A549 (cell line): Measurements from ENCODE around the gene FOLR3. TPM values are rescaled to one million over a fixed set of nuclear protein-coding genes. Genes with fewer than 3 reads are reported as not detected.

Experiments used
- ATAC-seq, 2 experiments: fragments of 200-7000 bp in 1 of 2; fragments of >200 bp in 1 of 2; cut with Nextera tagmentation in 1 of 2; cut with Tn5 transposase in 1 of 2; 3 replicates each; pipeline versions ENCODE4 v1.8.0 to v1.9.1; 2018 to 2020; ENCODE audit warnings: mild to moderate bottlenecking in 1 of 2, moderate library complexity in 1 of 2
- CTCF ChIA-PET: fragments of 300-600 bp; sonication (Branson Sonifier 250); formaldehyde crosslinking; extraction: SDS; loops from one replicate; lab custom pipeline; 2021; ENCODE audit warnings: antibody characterized with exemption, inconsistent platforms; lab: Yijun Ruan, JAX
- POLR2A ChIA-PET: fragments of 350-600 bp; formaldehyde crosslinking; extraction: SDS; loops from one replicate; lab custom pipeline; 2021; ENCODE audit warnings: antibody characterized with exemption, inconsistent platforms; lab: Yijun Ruan, JAX
- DNase-seq, 2 experiments: peaks; one replicate each; pipeline versions ENCODE4 v3.0.0 to v3.0.0-alpha.2; 2011 to 2016; ENCODE audit warnings: low read depth in 1 of 2, low spot score in 1 of 2
- FAIRE-seq: peaks from 2 replicates; lab custom pipeline; 2011; peaks lifted over from hg19 to GRCh38; lab: Jason Lieb, UNC
- H3K27ac ChIP-seq, 2 experiments: fragments of >200 bp; sonication (Bioruptor Twin); formaldehyde crosslinking; 3 replicates each; pipeline ENCODE4 v1.5.1; 2016 to 2017
- H3K4me1 ChIP-seq: fragments of >200 bp; sonication (Bioruptor Twin); formaldehyde crosslinking; 3 replicates; pipeline ENCODE4 v1.6.1; 2016
- H3K4me2 ChIP-seq: fragments of >200 bp; sonication (Bioruptor Twin); formaldehyde crosslinking; 3 replicates; pipeline ENCODE4 v1.6.1; 2016
- H3K4me3 ChIP-seq: fragments of >200 bp; sonication (Bioruptor Twin); formaldehyde crosslinking; 3 replicates; pipeline ENCODE4 v1.5.1; 2016
- H3K9me3 ChIP-seq: fragments of >200 bp; sonication (Bioruptor Twin); formaldehyde crosslinking; 3 replicates; pipeline ENCODE4 v1.6.1; 2016
- CBX8 ChIP-seq: fragments of 200-600 bp; sonication (generic); IDR thresholded peaks from 2 replicates; pipeline ENCODE4 v1.6.1; 2016
- CHD4 ChIP-seq: fragments of 200-600 bp; sonication (generic); IDR thresholded peaks from 2 replicates; pipeline ENCODE4 v1.6.1; 2016; ENCODE audit warnings: antibody characterized with exemption, mild to moderate bottlenecking, borderline replicate concordance
- EP300 ChIP-seq, 2 experiments: fragments of >200 bp; sonication (Bioruptor Twin); formaldehyde crosslinking; IDR thresholded peaks; 2 replicates in 1 of 2; 3 replicates in 1 of 2; pipeline ENCODE4 v1.6.1; 2016 to 2017
- ESRRA ChIP-seq: fragments of 150-350 bp; IDR thresholded peaks from 2 replicates; pipeline ENCODE4 v1.6.1; 2014; ENCODE audit warnings: mild to moderate bottlenecking, low read length, borderline replicate concordance
- FOSL2 ChIP-seq, 2 experiments: fragments of 450-650 bp in 1 of 2; fragments of >200 bp in 1 of 2; sonication (Bioruptor Twin) in 1 of 2; formaldehyde crosslinking; IDR thresholded peaks; 2 replicates each; pipeline versions ENCODE4 v1.5.0 to v1.6.1; 2016 to 2020; ENCODE audit warnings: mild to moderate bottlenecking in 1 of 2, moderate library complexity in 1 of 2
- HMGXB4 ChIP-seq: fragments of 250-450 bp; sonication (Bioruptor Pico); IDR thresholded peaks from 2 replicates; pipeline ENCODE4 v1.5.0; 2021; ENCODE audit warnings: mild to moderate bottlenecking, moderate library complexity, borderline replicate concordance
- HOXA7 ChIP-seq: fragments of 250-450 bp; sonication (Bioruptor Pico); IDR thresholded peaks from 2 replicates; pipeline ENCODE4 v1.5.0; 2020; ENCODE audit warnings: mild to moderate bottlenecking, moderate library complexity
- HOXB5 ChIP-seq: fragments of 250-450 bp; sonication (Bioruptor Pico); IDR thresholded peaks from 2 replicates; pipeline ENCODE4 v1.5.0; 2020; ENCODE audit warnings: mild to moderate bottlenecking, moderate library complexity
- KDM1A ChIP-seq: fragments of 200-600 bp; sonication (generic); IDR thresholded peaks from 2 replicates; pipeline ENCODE4 v1.6.1; 2016; ENCODE audit warnings: low read depth, mild to moderate bottlenecking
- KDM5A ChIP-seq: fragments of 200-600 bp; sonication (generic); IDR thresholded peaks from 2 replicates; pipeline ENCODE4 v1.6.1; 2016; ENCODE audit warnings: antibody characterized with exemption, mild to moderate bottlenecking
- PHF8 ChIP-seq: fragments of 200-600 bp; sonication (generic); IDR thresholded peaks from 2 replicates; pipeline ENCODE4 v1.6.1; 2016; ENCODE audit warnings: low read depth, mild to moderate bottlenecking, antibody characterized with exemption, moderate library complexity, borderline replicate concordance
- RARB ChIP-seq: fragments of 250-450 bp; sonication (Bioruptor Pico); IDR thresholded peaks from 2 replicates; pipeline ENCODE4 v1.8.0; 2021; ENCODE audit warnings: mild to moderate bottlenecking, moderate library complexity
- SMC3 ChIP-seq: fragments of >200 bp; sonication (Bioruptor Twin); formaldehyde crosslinking; IDR thresholded peaks from 3 replicates; pipeline ENCODE4 v1.6.1; 2018; ENCODE audit warnings: inconsistent platforms
- ZC3H11A ChIP-seq: fragments of 450-650 bp; IDR thresholded peaks from 2 replicates; pipeline ENCODE4 v1.6.1; 2014; ENCODE audit warnings: antibody characterized with exemption, mild to moderate bottlenecking
- WGBS: methylation state at CpG from one replicate; pipeline ENCODE4 v1.1.6; 2017; ENCODE audit errors: missing lambda C conversion rate; 5-methylcytosine and 5-hydroxymethylcytosine counted together
- polyA plus RNA-seq, 4 experiments: library from polyadenylated mRNA; depleted of rRNA in 3 of 4; stranded (reverse); fragments of >200 nt; fragmentation: RNase III in 1 of 4; extraction: RNeasy Plus Mini Kit Qiagen cat#74134 plus additional on column Dnase treatment in 1 of 4; gene quantifications; 2 replicates in 3 of 4; 3 replicates in 1 of 4; pipeline ENCODE4 v1.2.3, GENCODE V29; 2011 to 2017

Gene FOLR3
- polyA plus RNA-seq, 2 of the 4 experiments (the other 2 are of a cell fraction), result not detected

GRCh38 chr11:72102946-72103753 lies 32.4 kb upstream of the FOLR3 start, which contains the start of gene LAMTOR1 (continued):
- TF ChIP-seq EP300 (IDR thresholded peaks at IDR 0.05), result 0 out of 5 replicates have a peak, but pooled peaks of 1 of the 2 experiments have one; percentile 26

DNA sequence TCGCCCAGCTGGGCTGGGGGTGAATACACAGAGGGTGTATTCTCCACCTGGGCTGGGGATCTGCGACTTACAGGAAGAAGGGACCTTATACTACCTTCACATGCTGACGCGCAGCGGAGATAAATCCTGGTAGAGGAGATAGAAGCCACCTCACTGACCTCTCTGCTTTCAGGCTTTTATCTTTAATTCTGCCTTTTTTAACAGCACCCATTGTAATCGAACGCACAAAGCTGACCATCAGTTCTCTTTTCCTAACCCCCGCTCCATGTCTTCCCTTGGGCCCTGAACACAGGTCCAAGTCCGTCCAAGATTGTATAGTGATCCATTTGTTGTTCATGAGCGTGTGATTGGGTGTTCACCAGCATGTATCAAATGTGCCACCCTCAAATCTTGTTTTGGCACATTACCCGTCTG lies 31.8 kb upstream of the FOLR3 start:
- FAIRE-seq (no peak), DNase-seq (no peak), ATAC-seq (no peak)
- POLR2A ChIA-PET, result interaction anchor here (3.3 kb wide), 1 partner anchor 9 kb away, joined by 20 read pairs; the partner anchor contains the start of gene ANAPC15
- CTCF ChIA-PET, result interaction anchor here (1.0 to 1.9 kb wide), 3 partner anchors 18 to 79 kb away, joined by 3 to 8 read pairs (median 5); no protein-coding TSS in a partner anchor
- peaks cover 14% of the 10 kb centered on the region for H3K4me1 ChIP-seq
- peak overlapping the region; percentile 73 to 93 for H3K27ac ChIP-seq
- H3K4me3 ChIP-seq, result 0 out of 3 replicates have a peak overlapping the region, but pooled peaks have one; percentile 15
- no peaks in the 10 kb centered on the region for H3K9me3 ChIP-seq
- TF ChIP-seq ZC3H11A (no peak), KDM5A (no peak)
- peak overlapping the region; percentile 66 for H3K4me2 ChIP-seq
- 87% methylated on average over 11 of the region's 11 CpGs for WGBS

- ATAC-seq (no peak), FAIRE-seq (no peak), DNase-seq (no peak)
- ChIA-PET POLR2A (no interaction called here), CTCF (interaction anchor here (0.6 to 6.7 kb wide), 8 partner anchors 15 to 325 kb away, joined by 3 to 23 read pairs (median 4); no protein-coding TSS in a partner anchor)
- 93% methylated on average over 7 of the region's 14 CpGs for WGBS
- Histone ChIP-seq H3K9me3 (no peaks in the 10 kb centered on the region), H3K27ac (no peak within 1 kb of the TSS), H3K4me3 (no peak within 1 kb of the TSS), H3K4me2 (no peak within 1 kb of the TSS), H3K4me1 (peaks cover 14% of the 10 kb centered on the region)
- no peak for TF ChIP-seq CBX8
- no peak for TF ChIP-seq HOXA7
Observed at GRCh38 chr11:72105888-72106287, 29.6 kb upstream of the FOLR3 start, which contains the start of gene TOMT. Gene TOMT (plus strand): TSS chr11:72105924. CDS start chr11:72105952, 28 bp downstream.

DNA sequence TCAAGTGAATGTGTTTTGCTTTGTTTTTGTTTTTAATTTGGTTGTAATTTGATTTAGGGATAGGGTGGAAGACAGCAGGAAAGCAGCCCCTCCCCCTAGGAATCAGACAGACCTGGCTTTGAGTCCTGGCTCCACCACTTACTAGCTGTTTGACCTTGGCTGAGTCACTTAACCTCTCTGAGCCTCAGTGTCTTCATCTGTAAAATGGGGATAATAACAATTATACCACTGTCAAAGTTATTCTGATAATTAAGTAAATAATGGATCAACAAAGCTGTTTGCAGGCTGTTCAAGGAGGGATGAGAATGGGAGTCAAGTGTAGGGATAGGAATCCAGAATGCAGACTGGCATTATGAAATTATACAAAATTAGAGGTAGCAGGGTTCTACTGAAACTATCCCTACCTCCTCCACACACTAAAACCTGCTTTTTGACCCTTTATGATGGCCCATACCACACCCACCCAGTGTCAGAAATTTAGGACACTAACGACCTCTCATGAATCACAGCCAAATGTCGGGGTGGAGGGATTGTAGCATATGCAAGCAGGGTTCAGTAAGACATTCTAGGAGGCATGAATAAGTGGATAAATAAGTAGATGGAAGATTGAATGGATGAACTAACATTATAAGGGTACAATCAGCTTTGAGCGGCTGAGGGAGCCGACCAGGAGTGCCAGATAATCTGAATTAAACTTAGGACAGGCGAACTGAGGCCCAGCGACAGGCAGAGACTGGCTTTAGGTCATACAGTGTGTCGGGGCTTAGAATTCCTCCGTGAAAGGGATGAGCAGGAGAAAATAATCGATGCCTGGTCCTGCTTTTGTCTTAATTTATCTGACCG lies 24.0 kb upstream of the FOLR3 start:
- POLR2A ChIA-PET, result interaction anchor here (0.6 to 1.6 kb wide), 12 partner anchors 9 to 124 kb away, joined by 3 to 20 read pairs (median 3); partner anchors contain the start of gene LAMTOR1
- TF ChIP-seq RARB (CRISPR knock-in tag), result no peak
- TF ChIP-seq FOSL2 (IDR thresholded peaks at IDR 0.05), result no peak
- TF ChIP-seq FOSL2 (CRISPR knock-in tag; IDR thresholded peaks at IDR 0.05), result 0 out of 2 replicates have a peak, but pooled peaks have one; percentile 6
- TF ChIP-seq KDM1A, result peak; percentile 15; the same call in 1 of the 2 replicates
- TF ChIP-seq PHF8, result no peak
- TF ChIP-seq CHD4, result peak; percentile 43; the same call in 1 of the 2 replicates
- no peak for TF ChIP-seq HOXB5 (CRISPR knock-in tag)
- TF ChIP-seq SMC3, result no peak
- peak; percentile 89; the same call in 1 of the 2 replicates for TF ChIP-seq ESRRA
- TF ChIP-seq HMGXB4 (CRISPR knock-in tag), result no peak
- no peak for TF ChIP-seq ZC3H11A
- TF ChIP-seq, all 56 proteins: peak for 4
- peaks cover 9% of the 10 kb centered on the region; the same call in 2 of the 3 replicates for H3K4me1 ChIP-seq
- DNase-seq, result no peak
- CTCF ChIA-PET, result interaction anchor here (0.7 to 3.0 kb wide), 10 partner anchors 33 to 320 kb away, joined by 3 to 26 read pairs (median 3); no protein-coding TSS in a partner anchor
- peak; percentile 19 to 39 for ATAC-seq
- H3K27ac ChIP-seq, result peak overlapping the region; percentile 94 to 97
- peak overlapping the region; percentile 51 for H3K4me3 ChIP-seq
- H3K4me2 ChIP-seq, result peak overlapping the region; percentile 80
- no peak for FAIRE-seq
- no peaks in the 10 kb centered on the region for H3K9me3 ChIP-seq
- WGBS, result 3% methylated on average over 10 of the region's 10 CpGs
